GM21529 (cell line): Measurements from ENCODE around the gene FAM81A.

ENCODE experiments used
- ATAC-seq: cut with Tn5 transposase; IDR thresholded peaks from one replicate; pipeline ENCODE4 v1.9.1; 2021; ENCODE audit not compliant: unreplicated experiment

The FAM81A gene

DNA sequence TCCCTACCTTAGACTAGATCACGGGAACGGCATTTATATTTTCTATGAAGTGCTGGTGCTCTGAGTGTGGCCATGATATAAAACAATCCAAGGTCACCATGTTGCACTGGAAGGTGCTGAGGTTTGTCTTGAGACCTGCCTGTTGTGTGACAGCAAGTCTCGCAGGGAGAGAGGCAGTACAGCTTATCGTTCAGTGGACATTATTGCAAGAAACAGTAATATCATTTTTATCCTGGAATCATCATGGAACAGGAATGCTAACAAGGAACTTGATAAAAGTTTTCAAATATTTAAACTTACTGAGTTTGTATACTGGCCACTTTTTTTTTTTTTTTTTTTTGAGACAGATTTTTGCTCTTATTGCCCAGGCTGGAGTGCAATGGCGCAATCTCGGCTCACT is 133.6 kb downstream of the FAM81A start:
- no peak for ATAC-seq
